Measurements from ENCODE around the gene CTPS2.

GRCh38 chrX:16699389-16699788 lies 13.1 kb downstream of the CTPS2 start:
- TF ChIP-seq CTCF (IDR thresholded peaks at IDR 0.05) (no peak), POLR2A (IDR thresholded peaks at IDR 0.05) (no peak), POLR2AphosphoS5 (IDR thresholded peaks at IDR 0.05) (no peak)

Data from breast epithelium (tissue), 3 donors.